Kidney (tissue), 14 donors: ENCODE data around the gene NEDD9. TPM values are rescaled to one million over a fixed set of nuclear protein-coding genes. Genes with fewer than 3 reads are reported as not detected.

Experiments used
- DNase-seq, 5 donors: peaks; one replicate each; pipeline ENCODE4 v3.0.0-alpha.2; 2013 to 2020
- FAIRE-seq: peaks from 2 replicates; lab custom pipeline; 2012; peaks lifted over from hg19 to GRCh38; lab: Jason Lieb, UNC
- H3K27ac ChIP-seq, 2 donors: one replicate each; pipeline ENCODE4 v1.7.0; 2013; ENCODE audit warnings: low read depth in 2 of 2, low read length in 2 of 2, inconsistent platforms in 1 of 2
- H3K27me3 ChIP-seq: one replicate; pipeline ENCODE4 v1.7.1; 2013; ENCODE audit warnings: low read length, inconsistent platforms; ENCODE audit not compliant: control insufficient read depth, insufficient read depth
- H3K36me3 ChIP-seq, 3 donors: one replicate each; pipeline versions ENCODE4 v1.7.0 to v1.7.1; 2013; ENCODE audit warnings: low read length in 3 of 3, control low read depth in 1 of 3, inconsistent platforms in 1 of 3; ENCODE audit not compliant: insufficient read depth in 3 of 3, control insufficient read depth in 2 of 3
- H3K4me1 ChIP-seq, 3 donors: one replicate each; pipeline versions ENCODE4 v1.7.0 to v1.7.1; 2013; ENCODE audit warnings: low read length in 3 of 3, inconsistent platforms in 1 of 3, low read depth in 1 of 3; ENCODE audit not compliant: control insufficient read depth in 2 of 3, insufficient read depth in 2 of 3
- H3K4me3 ChIP-seq, 3 donors: one replicate each; pipeline versions ENCODE4 v1.7.0 to v1.8.1; 2013; ENCODE audit warnings: low read length in 3 of 3, control low read depth in 1 of 3, inconsistent platforms in 1 of 3
- H3K9ac ChIP-seq, 3 donors: one replicate each; pipeline versions ENCODE4 v1.7.0 to v1.7.1; 2013; ENCODE audit warnings: low read length in 3 of 3, control low read depth in 1 of 3, inconsistent platforms in 1 of 3
- H3K9me3 ChIP-seq, 3 donors: one replicate each; pipeline versions ENCODE4 v1.7.0 to v1.7.1; 2013; ENCODE audit warnings: low read length in 3 of 3, control low read depth in 1 of 3, inconsistent platforms in 1 of 3; ENCODE audit not compliant: control insufficient read depth in 2 of 3, insufficient read depth in 1 of 3
- intact Hi-C: fragments of 100-400 bp; cut with DNase I; formaldehyde crosslinking; loops from one replicate; pipeline ENCODE4 v1.11.1; 2022
- polyA plus RNA-seq: library from polyadenylated mRNA; stranded (reverse); fragments of 350-450 nt; fragmentation: Illumina TruSeq; extraction: RNeasy Lipid Tissue Mini Kit (QIAGEN cat#74804); gene quantifications from one replicate; pipeline ENCODE4 v1.2.3, GENCODE V29; 2014; ENCODE audit warnings: low read depth, low replicate concordance; ENCODE audit not compliant: insufficient read depth
- total RNA-seq: library from RNA; stranded (reverse); fragmentation: NEBNext Ultra II Directional; extraction: Animal tissue kit (Norgen Biotek cat#: 25700); gene quantifications from one replicate; pipeline ENCODE4 v1.2.1, GENCODE V29; 2021
- TF ChIP-seq, protein P1 (sequence below): IDR thresholded peaks from 3 replicates; pipeline ENCODE4 v1.5.1; 2012; ENCODE audit warnings: mild to moderate bottlenecking, moderate library complexity, borderline replicate concordance; ENCODE audit not compliant: insufficient read depth; ENCODE audit errors: extremely low read depth
- donor health status: control.
- donor health status: control.
- donor health status: control.
- donor health status: control.
- donor health status: control.
- donor health status: DM: yes; HTN: yes; CAD: no.
- donor health status: Normal renal cell carcinoma (clear cell type).

The NEDD9 gene
- total and polyA plus RNA-seq, 2 donors from 2014 or later, result 19.2 to 101 TPM

DNA sequence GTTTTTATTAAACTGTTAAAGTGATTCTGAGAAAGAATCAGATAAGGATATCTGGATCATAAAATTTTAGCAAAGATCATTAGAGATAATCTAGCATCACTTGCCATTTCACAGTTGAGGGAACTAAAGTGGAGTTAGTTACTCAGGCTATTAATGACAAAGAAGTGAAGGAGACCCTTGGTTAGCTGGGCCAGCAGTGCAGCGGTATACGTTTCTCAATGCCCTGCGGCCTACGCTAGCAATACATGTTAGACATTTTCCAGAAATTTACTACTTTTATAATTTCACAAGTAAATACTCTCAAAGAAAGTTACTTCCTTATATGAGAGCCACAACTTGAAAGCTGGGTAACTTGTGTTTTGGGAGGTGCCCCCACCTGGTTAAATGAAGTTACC is 28.5 kb downstream of the NEDD9 start:
- Histone ChIP-seq H3K4me3 (no peak overlapping the region), H3K9me3 (no peaks in the 10 kb centered on the region), H3K4me1 (peaks cover 2 to 27% (median 16%) of the 10 kb centered on the region in 3 donors), H3K27me3 (no peaks in the 10 kb centered on the region), H3K36me3 (peaks cover 0 to 15% (median 14%) of the 10 kb centered on the region in 3 donors), H3K9ac (no peak overlapping the region), H3K27ac (peak overlapping the region in 1 of 2 donors; percentile 4)
- peak in 1 of 5 donors; percentile 50 for DNase-seq
- no peak for FAIRE-seq
- TF ChIP-seq, protein P1, sequence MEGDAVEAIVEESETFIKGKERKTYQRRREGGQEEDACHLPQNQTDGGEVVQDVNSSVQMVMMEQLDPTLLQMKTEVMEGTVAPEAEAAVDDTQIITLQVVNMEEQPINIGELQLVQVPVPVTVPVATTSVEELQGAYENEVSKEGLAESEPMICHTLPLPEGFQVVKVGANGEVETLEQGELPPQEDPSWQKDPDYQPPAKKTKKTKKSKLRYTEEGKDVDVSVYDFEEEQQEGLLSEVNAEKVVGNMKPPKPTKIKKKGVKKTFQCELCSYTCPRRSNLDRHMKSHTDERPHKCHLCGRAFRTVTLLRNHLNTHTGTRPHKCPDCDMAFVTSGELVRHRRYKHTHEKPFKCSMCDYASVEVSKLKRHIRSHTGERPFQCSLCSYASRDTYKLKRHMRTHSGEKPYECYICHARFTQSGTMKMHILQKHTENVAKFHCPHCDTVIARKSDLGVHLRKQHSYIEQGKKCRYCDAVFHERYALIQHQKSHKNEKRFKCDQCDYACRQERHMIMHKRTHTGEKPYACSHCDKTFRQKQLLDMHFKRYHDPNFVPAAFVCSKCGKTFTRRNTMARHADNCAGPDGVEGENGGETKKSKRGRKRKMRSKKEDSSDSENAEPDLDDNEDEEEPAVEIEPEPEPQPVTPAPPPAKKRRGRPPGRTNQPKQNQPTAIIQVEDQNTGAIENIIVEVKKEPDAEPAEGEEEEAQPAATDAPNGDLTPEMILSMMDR, result no peak
- intact Hi-C loops, result no loop called here

DNA sequence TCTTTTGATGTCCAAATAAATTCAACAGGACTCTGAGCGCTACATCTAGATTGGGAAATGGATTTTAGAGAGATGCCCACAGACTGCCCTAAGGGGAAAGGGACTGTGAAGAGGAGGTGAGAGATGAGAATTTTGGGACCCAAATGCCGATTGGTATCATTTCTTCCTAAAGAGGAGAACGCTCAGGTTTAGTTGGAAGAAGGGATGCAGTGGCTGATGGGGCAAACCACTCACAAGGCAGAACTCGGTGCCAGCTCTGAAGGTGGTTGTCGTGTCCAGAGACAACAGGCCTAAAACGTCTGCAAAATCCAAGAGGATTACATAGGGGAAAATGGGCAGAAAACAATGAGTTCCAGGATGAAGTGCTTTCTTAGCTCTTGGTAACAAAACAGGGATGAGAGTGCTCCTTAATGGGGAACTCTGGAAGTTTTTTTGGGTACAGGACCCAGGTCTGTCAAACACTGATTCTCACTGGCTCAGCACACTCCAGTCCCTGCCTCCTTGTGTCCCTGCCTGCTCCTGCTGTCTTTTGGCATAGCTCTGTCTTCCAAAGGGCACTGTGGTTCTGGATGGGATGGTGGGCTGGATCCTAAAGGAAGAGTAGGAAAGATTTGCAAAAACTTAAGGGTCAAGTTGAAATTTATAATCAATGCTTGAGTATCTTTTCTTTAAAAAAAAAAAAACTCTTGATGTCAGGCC is 29.0 kb downstream of the NEDD9 start:
- intact Hi-C loops, result no loop called here
- TF ChIP-seq, protein P1, result no peak
- no peak for DNase-seq
- Histone ChIP-seq H3K4me1 (peaks cover 6 to 25% (median 19%) of the 10 kb centered on the region in 3 donors), H3K4me3 (no peak overlapping the region), H3K36me3 (peaks cover 0 to 18% (median 15%) of the 10 kb centered on the region in 3 donors), H3K9me3 (no peaks in the 10 kb centered on the region), H3K9ac (peak overlapping the region in 1 of 3 donors; percentile 27), H3K27ac (peak overlapping the region in 1 of 2 donors; percentile 71), H3K27me3 (no peaks in the 10 kb centered on the region)
- no peak for FAIRE-seq

DNA sequence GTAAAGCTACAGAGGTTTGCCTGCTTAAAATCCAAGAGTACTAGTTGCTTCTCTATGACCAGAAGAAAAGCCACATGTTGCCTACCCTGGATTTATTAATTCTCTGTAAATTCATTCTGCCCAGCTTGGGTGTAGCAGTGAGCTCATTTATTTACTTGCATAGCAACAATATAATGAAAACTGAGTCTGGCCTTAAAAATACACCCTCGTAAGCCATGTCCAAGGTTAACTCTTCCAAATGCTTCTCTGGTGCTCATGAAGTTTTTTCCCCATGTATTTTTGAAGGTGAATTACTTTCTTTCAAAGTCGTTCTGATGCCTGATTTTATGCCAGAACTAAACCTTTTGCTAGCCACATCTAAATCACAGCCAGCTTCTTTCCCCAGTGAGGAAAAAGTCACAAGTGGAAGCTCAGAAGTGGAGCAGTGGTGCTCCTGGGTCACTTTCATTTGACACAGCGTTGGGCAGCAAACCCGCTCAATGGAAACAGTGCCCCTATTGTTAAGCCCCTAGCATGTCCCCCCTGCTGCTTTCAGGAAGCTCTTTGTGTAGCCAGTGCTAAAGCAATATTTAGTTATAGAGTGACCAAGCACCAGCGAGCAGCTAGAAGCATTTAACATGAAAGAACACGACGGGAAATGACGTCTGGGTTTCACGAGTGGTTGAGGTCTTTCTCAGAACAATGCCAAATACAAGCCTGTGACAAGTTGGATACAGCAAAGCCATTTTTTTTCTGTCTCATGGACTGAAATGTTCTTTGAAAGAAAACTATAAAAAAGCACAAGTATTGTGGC is 29.8 kb downstream of the NEDD9 start:
- peak in 4 of 5 donors; percentile 61 to 88 (median 74) for DNase-seq
- H3K27me3 ChIP-seq, result no peaks in the 10 kb centered on the region
- FAIRE-seq, result no peak
- intact Hi-C loops, result no loop called here
- no peaks in the 10 kb centered on the region for H3K9me3 ChIP-seq
- H3K36me3 ChIP-seq, result peaks cover 0 to 16% (median 14%) of the 10 kb centered on the region in 3 donors
- TF ChIP-seq, protein P1, result no peak
- H3K4me1 ChIP-seq, result peaks cover 6 to 28% (median 18%) of the 10 kb centered on the region in 3 donors
- no peak overlapping the region for H3K4me3 ChIP-seq
- H3K9ac ChIP-seq, result peak overlapping the region in 1 of 3 donors; percentile 27
- peak overlapping the region; percentile 59 to 71 for H3K27ac ChIP-seq
